ENCODE measurements around the gene IER3. TPM values are rescaled to one million over a fixed set of nuclear protein-coding genes. Genes with fewer than 3 reads are reported as not detected.

The IER3 gene
- total and polyA plus RNA-seq, 2 of the 13 experiments (the other 11 are each of a cell fraction or from before 2014, with no cell fraction given) = 51.1 to 131 TPM

DNA sequence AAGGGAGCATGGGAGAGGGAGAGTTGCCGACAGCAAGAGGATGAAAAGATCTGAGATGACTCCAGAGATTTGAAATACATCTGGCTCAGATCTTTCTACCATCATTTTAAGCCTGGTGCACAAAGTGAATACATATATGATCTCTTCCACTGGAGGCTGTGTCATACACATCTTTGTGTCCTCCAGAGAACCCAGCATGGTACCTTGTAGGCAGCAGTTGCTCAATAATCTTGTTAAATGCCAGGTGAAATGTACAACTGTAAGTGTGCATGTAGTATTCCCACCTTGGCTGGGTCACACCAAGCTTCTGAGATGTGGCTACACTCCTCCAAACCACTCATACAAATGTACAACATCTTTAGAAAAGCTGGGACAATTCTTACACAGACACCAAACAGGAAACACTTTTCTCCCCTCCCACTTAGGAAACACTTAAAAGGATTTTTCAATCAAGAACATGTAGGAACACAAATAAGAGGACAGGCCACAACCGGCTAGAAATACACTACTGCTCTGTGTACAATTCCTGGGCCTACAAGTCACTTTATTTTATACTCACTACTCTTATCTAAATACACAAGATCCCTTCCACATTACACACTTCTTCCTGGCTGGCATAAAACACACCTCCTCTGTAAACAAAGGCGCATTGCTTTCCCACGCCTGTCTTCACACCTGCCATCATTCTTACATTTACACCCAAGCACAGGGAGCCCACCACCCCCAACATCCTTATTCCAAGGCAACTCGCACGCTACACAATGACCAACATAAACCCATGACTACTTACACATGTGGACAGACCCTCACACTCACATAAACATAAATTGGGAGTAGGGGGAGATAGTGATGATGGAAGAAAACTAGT, 3.8 kb upstream of the IER3 start (continued):
- TF ChIP-seq, protein P1, sequence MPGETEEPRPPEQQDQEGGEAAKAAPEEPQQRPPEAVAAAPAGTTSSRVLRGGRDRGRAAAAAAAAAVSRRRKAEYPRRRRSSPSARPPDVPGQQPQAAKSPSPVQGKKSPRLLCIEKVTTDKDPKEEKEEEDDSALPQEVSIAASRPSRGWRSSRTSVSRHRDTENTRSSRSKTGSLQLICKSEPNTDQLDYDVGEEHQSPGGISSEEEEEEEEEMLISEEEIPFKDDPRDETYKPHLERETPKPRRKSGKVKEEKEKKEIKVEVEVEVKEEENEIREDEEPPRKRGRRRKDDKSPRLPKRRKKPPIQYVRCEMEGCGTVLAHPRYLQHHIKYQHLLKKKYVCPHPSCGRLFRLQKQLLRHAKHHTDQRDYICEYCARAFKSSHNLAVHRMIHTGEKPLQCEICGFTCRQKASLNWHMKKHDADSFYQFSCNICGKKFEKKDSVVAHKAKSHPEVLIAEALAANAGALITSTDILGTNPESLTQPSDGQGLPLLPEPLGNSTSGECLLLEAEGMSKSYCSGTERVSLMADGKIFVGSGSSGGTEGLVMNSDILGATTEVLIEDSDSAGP (CRISPR knock-in tag; IDR thresholded peaks at IDR 0.05; ENCODE audit: borderline replicate concordance) = peak; percentile 31; the same call in 1 of the 2 replicates
- TF ChIP-seq ZNF446 (CRISPR knock-in tag; IDR thresholded peaks at IDR 0.05) (no peak), NONO (IDR thresholded peaks at IDR 0.05) (no peak), NONO (CRISPR knock-in tag; conservative IDR thresholded peaks at IDR 0.05) (0 out of 2 replicates have a peak, but pooled peaks have one; percentile 12), TCF7 (IDR thresholded peaks at IDR 0.05; ENCODE audit: low read depth) (0 out of 2 replicates have a peak, but pooled peaks have one; percentile 10), ZNF33A (CRISPR knock-in tag; IDR thresholded peaks at IDR 0.05; ENCODE audit: borderline replicate concordance) (no peak), ZBTB7A (CRISPR knock-in tag; IDR thresholded peaks at IDR 0.05) (no peak), CCAR2 (optimal IDR thresholded peaks at IDR 0.05; ENCODE audit: low read depth, low read length) (no peak)
- TF ChIP-seq, protein P2, sequence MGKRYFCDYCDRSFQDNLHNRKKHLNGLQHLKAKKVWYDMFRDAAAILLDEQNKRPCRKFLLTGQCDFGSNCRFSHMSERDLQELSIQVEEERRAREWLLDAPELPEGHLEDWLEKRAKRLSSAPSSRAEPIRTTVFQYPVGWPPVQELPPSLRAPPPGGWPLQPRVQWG (CRISPR knock-in tag; IDR thresholded peaks at IDR 0.05; ENCODE audit: borderline replicate concordance, low read depth) = no peak
- TF ChIP-seq, protein P3, sequence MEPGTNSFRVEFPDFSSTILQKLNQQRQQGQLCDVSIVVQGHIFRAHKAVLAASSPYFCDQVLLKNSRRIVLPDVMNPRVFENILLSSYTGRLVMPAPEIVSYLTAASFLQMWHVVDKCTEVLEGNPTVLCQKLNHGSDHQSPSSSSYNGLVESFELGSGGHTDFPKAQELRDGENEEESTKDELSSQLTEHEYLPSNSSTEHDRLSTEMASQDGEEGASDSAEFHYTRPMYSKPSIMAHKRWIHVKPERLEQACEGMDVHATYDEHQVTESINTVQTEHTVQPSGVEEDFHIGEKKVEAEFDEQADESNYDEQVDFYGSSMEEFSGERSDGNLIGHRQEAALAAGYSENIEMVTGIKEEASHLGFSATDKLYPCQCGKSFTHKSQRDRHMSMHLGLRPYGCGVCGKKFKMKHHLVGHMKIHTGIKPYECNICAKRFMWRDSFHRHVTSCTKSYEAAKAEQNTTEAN (CRISPR knock-in tag; conservative IDR thresholded peaks at IDR 0.05) = peak; percentile 66; the same call in 1 of the 2 replicates
